K562 (cell line): ENCODE data around the gene DNAJB1. TPM values are rescaled to one million over a fixed set of nuclear protein-coding genes. Genes with fewer than 3 reads are reported as not detected.

Experiments used
- BMI1 ChIP-seq: fragments of 150-350 bp; IDR thresholded peaks from 2 replicates; pipeline ENCODE4 v1.6.1; 2014; ENCODE audit warnings: low read length
- FUS ChIP-seq: fragments of 200-400 bp; formaldehyde crosslinking; optimal IDR thresholded peaks from 2 replicates; pipeline ENCODE3; 2017; ENCODE audit warnings: low read depth, low read length
- GTF2F1 ChIP-seq: IDR thresholded peaks from 2 replicates; pipeline ENCODE4 v1.6.1; 2011; ENCODE audit warnings: low read depth, low read length, improper control_type of control experiment
- HDAC1 ChIP-seq, 2 experiments: fragments of 450-650 bp; IDR thresholded peaks; 2 replicates each; pipeline ENCODE4 v1.6.1; 2016 to 2017; ENCODE audit warnings: inconsistent platforms in 1 of 2, mild to moderate bottlenecking in 1 of 2, moderate library complexity in 1 of 2
- NFE2L1 ChIP-seq: fragments of 450-650 bp; IDR thresholded peaks from 2 replicates; pipeline ENCODE4 v1.6.1; 2016; ENCODE audit warnings: missing genetic modification characterization, low read depth, mild to moderate bottlenecking, missing compliant biosample characterization, moderate library complexity, borderline replicate concordance
- TAF1 ChIP-seq: IDR thresholded peaks from 2 replicates; pipeline ENCODE4 v1.6.1; 2011; ENCODE audit warnings: mild to moderate bottlenecking, low read length, moderate library complexity; ENCODE audit not compliant: insufficient read depth, control insufficient read depth, severe bottlenecking; ENCODE audit errors: extremely low read depth
- TFAM ChIP-seq: fragments of 250-450 bp; sonication (Bioruptor Pico); conservative IDR thresholded peaks from 2 replicates; pipeline ENCODE4 v1.5.0; 2021; ENCODE audit warnings: mild to moderate bottlenecking, moderate library complexity
- ZNF780A ChIP-seq: fragments of 250-450 bp; sonication (Bioruptor Pico); IDR thresholded peaks from 2 replicates; pipeline ENCODE4 v1.5.0; 2021; ENCODE audit warnings: mild to moderate bottlenecking
- polyA plus RNA-seq, 8 experiments: library from polyadenylated mRNA; depleted of rRNA in 4 of 8; stranded (reverse) in 5 of 8; unstranded in 3 of 8; fragments of >200 nt; fragmentation: Nextera tagmentation in 2 of 8; fragmentation: Illumina TruSeq in 1 of 8; extraction: Ambion mirVana in 2 of 8; extraction: Trizol in 1 of 8; gene quantifications; 2 replicates each; pipeline versions ENCODE4 v1.2.1 to v1.2.3, GENCODE V29; 2011 to 2014; ENCODE audit warnings: inconsistent platforms in 1 of 8, missing spikeins in 1 of 8
- total RNA-seq, 7 experiments: library from RNA; depleted of rRNA in 6 of 7; stranded (reverse); fragments of >200 nt in 6 of 7; fragmentation: Illumina TruSeq in 2 of 7; extraction: Trizol in 2 of 7; gene quantifications; 2 replicates each; pipeline versions ENCODE4 v1.2.1 to v1.2.3, GENCODE V29; 2011 to 2021; ENCODE audit warnings: low replicate concordance in 1 of 7
- TF ChIP-seq, protein P1 (sequence below): fragments of 200-800 bp; sonication (Bioruptor generic); IDR thresholded peaks from 2 replicates; pipeline ENCODE4 v1.6.1; 2016; ENCODE audit warnings: missing genetic modification characterization, missing compliant biosample characterization
- TF ChIP-seq, protein P2 (sequence below): sonication (generic); IDR thresholded peaks from 2 replicates; pipeline ENCODE4 v1.6.1; 2016
- TF ChIP-seq, protein P3 (sequence below): fragments of 150-350 bp; IDR thresholded peaks from 2 replicates; pipeline ENCODE4 v1.6.1; 2014; ENCODE audit warnings: low read depth, mild to moderate bottlenecking, low read length, borderline replicate concordance
- TF ChIP-seq, protein P4 (sequence below): sonication (generic); formaldehyde crosslinking; IDR thresholded peaks from 2 replicates; pipeline ENCODE4 v1.8.0; 2022; ENCODE audit warnings: mild to moderate bottlenecking, missing genetic modification reagents
- TF ChIP-seq, protein P5 (sequence below): IDR thresholded peaks from 2 replicates; pipeline ENCODE4 v1.6.1; 2016; ENCODE audit warnings: missing genetic modification characterization, missing compliant biosample characterization

DNAJB1 gene
- total and polyA plus RNA-seq, 9 of the 15 experiments (the other 6 are each of a cell fraction or from before 2014, with no cell fraction given): 13.2 to 113 (median 62.1) TPM

DNA sequence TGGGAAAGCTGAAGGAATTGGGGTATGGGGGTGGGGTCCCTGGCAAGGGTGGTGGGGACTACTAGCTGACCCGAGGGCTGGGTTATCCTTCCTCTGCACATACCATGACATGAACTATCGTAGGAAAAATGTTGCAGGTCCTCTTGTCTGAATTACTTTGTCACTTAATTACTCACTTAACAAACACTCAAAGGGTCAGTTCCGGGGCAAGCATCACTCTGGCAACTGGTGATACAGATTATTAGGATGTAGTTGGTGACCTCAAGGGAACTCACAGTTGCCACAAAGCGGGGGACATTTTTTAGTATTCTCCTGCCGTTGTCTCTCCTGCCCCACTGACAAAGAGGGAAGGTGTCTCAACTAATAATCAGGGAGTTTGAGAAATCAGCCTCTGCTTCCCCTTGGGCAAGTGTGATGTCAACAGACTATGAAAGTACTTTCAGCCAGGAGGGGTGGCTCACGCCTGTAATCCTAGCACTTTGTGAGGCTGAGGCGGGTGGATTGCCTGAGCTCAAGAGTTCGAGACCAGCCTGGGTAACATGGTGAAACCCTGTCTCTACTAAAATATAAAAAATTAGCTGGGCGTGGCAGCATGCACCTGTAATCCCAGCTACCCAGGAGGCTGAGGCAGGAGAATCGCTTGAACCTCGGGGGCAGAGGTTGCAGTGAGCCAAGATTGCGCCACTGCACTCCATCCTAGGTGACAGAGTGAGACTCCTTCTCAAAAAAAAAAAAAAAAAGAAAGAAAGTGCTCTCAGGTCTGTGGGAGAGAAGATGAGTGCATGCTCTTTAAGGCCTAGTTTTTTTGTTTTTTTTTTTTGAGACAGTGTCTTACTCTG is 10.3 kb downstream of the DNAJB1 start (continued):
- TF ChIP-seq, protein P1, sequence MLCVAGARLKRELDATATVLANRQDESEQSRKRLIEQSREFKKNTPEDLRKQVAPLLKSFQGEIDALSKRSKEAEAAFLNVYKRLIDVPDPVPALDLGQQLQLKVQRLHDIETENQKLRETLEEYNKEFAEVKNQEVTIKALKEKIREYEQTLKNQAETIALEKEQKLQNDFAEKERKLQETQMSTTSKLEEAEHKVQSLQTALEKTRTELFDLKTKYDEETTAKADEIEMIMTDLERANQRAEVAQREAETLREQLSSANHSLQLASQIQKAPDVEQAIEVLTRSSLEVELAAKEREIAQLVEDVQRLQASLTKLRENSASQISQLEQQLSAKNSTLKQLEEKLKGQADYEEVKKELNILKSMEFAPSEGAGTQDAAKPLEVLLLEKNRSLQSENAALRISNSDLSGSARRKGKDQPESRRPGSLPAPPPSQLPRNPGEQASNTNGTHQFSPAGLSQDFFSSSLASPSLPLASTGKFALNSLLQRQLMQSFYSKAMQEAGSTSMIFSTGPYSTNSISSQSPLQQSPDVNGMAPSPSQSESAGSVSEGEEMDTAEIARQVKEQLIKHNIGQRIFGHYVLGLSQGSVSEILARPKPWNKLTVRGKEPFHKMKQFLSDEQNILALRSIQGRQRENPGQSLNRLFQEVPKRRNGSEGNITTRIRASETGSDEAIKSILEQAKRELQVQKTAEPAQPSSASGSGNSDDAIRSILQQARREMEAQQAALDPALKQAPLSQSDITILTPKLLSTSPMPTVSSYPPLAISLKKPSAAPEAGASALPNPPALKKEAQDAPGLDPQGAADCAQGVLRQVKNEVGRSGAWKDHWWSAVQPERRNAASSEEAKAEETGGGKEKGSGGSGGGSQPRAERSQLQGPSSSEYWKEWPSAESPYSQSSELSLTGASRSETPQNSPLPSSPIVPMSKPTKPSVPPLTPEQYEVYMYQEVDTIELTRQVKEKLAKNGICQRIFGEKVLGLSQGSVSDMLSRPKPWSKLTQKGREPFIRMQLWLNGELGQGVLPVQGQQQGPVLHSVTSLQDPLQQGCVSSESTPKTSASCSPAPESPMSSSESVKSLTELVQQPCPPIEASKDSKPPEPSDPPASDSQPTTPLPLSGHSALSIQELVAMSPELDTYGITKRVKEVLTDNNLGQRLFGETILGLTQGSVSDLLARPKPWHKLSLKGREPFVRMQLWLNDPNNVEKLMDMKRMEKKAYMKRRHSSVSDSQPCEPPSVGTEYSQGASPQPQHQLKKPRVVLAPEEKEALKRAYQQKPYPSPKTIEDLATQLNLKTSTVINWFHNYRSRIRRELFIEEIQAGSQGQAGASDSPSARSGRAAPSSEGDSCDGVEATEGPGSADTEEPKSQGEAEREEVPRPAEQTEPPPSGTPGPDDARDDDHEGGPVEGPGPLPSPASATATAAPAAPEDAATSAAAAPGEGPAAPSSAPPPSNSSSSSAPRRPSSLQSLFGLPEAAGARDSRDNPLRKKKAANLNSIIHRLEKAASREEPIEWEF: no peak
- no peak for TF ChIP-seq GTF2F1
- TF ChIP-seq TFAM (CRISPR knock-in tag): no peak
- no peak for TF ChIP-seq BMI1
- TF ChIP-seq, protein P2, sequence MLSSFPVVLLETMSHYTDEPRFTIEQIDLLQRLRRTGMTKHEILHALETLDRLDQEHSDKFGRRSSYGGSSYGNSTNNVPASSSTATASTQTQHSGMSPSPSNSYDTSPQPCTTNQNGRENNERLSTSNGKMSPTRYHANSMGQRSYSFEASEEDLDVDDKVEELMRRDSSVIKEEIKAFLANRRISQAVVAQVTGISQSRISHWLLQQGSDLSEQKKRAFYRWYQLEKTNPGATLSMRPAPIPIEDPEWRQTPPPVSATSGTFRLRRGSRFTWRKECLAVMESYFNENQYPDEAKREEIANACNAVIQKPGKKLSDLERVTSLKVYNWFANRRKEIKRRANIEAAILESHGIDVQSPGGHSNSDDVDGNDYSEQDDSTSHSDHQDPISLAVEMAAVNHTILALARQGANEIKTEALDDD: peak; percentile 57; the same call in 1 of the 2 replicates
- TF ChIP-seq FUS: no peak
- TF ChIP-seq, protein P3, sequence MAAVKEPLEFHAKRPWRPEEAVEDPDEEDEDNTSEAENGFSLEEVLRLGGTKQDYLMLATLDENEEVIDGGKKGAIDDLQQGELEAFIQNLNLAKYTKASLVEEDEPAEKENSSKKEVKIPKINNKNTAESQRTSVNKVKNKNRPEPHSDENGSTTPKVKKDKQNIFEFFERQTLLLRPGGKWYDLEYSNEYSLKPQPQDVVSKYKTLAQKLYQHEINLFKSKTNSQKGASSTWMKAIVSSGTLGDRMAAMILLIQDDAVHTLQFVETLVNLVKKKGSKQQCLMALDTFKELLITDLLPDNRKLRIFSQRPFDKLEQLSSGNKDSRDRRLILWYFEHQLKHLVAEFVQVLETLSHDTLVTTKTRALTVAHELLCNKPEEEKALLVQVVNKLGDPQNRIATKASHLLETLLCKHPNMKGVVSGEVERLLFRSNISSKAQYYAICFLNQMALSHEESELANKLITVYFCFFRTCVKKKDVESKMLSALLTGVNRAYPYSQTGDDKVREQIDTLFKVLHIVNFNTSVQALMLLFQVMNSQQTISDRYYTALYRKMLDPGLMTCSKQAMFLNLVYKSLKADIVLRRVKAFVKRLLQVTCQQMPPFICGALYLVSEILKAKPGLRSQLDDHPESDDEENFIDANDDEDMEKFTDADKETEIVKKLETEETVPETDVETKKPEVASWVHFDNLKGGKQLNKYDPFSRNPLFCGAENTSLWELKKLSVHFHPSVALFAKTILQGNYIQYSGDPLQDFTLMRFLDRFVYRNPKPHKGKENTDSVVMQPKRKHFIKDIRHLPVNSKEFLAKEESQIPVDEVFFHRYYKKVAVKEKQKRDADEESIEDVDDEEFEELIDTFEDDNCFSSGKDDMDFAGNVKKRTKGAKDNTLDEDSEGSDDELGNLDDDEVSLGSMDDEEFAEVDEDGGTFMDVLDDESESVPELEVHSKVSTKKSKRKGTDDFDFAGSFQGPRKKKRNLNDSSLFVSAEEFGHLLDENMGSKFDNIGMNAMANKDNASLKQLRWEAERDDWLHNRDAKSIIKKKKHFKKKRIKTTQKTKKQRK: no peak
- TF ChIP-seq, protein P4, sequence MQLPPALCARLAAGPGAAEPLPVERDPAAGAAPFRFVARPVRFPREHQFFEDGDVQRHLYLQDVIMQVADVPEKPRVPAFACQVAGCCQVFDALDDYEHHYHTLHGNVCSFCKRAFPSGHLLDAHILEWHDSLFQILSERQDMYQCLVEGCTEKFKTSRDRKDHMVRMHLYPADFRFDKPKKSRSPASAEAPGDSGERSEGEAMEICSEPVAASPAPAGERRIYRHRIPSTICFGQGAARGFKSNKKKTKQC (CRISPR knock-in tag): no peak
- no peak for TF ChIP-seq NFE2L1 (tag)
- TF ChIP-seq HDAC1 (IDR thresholded peaks at IDR 0.05): no peak
- TF ChIP-seq TAF1: no peak
- TF ChIP-seq, protein P5, sequence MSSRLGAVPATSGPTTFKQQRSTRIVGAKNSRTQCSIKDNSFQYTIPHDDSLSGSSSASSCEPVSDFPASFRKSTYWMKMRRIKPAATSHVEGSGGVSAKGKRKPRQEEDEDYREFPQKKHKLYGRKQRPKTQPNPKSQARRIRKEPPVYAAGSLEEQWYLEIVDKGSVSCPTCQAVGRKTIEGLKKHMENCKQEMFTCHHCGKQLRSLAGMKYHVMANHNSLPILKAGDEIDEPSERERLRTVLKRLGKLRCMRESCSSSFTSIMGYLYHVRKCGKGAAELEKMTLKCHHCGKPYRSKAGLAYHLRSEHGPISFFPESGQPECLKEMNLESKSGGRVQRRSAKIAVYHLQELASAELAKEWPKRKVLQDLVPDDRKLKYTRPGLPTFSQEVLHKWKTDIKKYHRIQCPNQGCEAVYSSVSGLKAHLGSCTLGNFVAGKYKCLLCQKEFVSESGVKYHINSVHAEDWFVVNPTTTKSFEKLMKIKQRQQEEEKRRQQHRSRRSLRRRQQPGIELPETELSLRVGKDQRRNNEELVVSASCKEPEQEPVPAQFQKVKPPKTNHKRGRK (tag): no peak
- TF ChIP-seq ZNF780A: no peak
